NCI-H526 (cell line): ENCODE measurements around the gene CENPO.
A peak's percentile ranks its signal among the peaks of the same experiment; 100 is the strongest.
"Not testable (repeated sequence)": the region's sequence is repeated elsewhere in the genome, so short reads cannot be mapped to it uniquely, and the experiment has no call there.

Experiments
- DNase-seq, 2 experiments: peaks; one replicate each; lab custom pipeline; 2025; lab: John Stamatoyannopoulos, UW

Gene CENPO

GRCh38 chr2:24824966-24825882 lies 32.0 kb downstream of the CENPO start:
- DNase-seq: peak in 1 of 2 experiments; percentile 24

DNA sequence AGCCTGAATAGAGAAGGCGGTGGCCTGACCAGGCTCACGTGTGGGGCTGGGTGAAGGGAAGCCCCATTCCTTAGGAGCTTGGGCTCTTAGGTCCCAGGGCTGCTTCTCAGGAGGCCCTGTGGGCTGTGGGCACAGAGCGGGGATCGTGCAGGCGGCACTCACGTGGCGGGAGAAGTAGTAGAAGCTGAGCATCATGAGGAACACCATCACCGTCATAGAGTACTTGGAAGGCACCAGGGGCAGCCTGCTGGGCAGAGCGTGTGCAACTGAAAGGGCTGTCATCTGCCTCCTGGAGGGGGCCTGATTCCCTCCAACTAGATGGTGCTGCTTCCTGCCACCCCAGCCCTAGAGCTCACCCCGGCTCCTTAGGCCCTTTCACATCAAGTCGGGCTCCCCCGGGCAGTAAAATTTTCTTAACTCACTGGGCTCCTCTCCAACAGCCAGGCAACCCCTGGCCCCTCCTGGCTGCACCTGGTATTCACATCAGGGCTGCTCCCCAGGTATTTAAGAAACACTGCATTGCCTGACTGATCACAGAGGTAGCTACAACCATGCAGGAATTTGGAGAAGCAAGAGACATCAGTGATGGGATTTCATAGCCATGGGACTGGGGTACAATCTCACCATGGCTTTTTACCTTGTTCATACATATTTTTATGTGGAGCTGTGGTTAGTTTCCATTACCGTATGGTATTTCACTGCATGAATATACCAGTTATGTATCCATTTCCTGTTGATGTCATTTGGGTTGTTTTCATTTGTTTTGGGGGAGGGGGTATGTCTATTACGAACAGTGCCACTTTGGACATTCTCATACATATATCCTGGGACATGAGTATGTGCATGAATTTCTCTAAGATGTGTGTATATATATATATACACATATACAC lies 32.9 kb downstream of the CENPO start:
- peak in 1 of 2 experiments; percentile 11 for DNase-seq

DNA sequence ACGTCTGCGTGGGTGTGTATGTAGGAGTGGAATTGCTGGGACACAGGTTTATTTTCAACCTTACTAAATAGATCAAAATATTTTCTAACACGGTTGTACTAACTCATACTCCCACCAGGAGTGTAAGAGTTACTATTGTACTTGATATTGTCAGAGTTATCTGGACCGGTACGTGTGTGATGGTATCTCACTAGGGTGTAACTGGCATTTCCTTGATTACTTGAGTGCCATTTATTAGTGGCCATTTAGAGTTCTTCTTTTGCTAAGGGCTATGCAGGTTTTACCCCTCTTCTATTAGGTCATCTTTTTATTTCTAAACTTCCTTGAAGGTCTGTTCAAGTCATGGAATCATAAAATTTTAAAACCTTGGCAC lies 33.5 kb downstream of the CENPO start:
- DNase-seq: no peak

DNA sequence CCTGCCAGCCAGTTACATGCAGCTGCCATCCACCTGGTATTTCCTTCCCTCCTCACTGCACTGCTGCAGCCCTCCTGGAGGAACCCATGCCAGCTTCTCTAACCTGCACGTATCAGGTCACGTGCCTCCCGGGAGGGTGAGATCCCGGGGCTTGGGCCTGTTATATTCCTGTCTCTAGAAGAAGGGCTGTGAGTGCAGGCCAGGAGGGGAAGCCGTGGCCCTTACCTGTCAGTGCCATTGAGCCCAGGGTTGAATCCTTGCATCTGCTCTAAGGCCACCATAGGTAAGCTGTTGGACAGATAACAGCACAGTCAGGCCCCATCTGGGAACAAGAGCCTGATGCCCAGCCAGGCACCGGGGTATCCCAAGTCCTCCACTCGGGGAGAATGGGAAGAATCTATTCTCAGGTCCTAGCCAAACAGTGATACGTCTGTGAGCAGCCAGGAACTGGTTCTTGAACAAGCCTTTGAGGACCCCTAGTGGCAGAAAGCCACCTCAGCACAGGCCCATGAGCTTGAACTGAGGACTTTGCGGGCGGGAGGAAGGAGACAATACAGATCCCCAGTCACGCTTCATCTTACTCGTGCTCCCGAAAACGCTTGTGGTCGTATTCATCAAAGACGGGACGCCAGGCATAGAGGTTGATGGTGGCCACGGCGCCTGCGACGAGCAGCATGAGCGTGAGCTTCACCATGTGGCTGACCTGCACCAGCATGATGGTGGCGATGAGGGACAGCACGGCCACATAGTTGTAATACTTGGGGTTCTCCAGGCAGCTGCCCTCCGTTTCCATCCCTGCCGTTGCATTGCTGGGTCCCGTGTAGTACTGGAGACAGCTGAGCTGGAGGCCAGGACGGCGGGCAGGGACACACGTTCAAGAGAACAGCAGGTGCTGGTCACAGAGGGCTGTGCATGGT lies 34.4 kb downstream of the CENPO start:
- DNase-seq: peak; percentile 81 to 91

DNA sequence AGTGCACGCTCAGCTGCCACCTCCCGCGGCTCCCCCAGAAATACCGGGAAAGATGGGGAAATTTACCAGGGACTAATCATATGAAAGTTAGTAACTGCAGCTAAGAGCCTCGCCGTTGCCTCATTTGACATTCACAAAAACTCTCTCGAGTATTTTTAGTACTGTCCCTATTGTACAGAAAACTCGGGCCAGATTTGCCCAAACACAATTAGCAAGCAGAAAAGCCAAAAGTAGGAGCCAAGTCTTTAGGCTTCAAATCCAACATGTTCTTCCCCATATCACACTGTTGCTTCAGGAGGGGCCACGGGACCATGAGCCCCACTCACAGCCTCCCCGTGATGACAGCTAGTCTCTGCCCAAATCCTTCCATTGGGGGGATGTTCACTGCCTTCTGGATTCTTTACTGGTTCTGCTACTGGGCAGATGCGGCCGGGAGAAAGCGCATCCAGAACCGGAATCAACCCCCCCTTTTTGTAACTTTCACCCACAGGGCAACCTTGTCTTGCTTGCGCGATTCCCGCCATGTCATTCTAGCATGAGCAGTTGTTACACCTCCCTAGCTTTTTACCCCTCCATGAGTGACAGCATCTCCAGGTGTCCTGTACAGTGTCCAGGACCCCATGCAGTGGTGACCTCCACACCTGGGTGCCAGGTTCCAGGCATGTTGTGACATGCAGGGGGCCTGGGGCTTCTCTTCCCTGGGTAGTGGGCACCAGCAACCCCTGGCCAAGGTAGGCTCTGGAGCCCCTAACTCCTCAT lies 35.2 kb downstream of the CENPO start:
- DNase-seq: no peak

GRCh38 chr2:24830351-24830750 lies 37.1 kb downstream of the CENPO start:
- peak; percentile 15 to 28 for DNase-seq

GRCh38 chr2:24830786-24831185 lies 37.6 kb downstream of the CENPO start:
- no peak for DNase-seq

DNA sequence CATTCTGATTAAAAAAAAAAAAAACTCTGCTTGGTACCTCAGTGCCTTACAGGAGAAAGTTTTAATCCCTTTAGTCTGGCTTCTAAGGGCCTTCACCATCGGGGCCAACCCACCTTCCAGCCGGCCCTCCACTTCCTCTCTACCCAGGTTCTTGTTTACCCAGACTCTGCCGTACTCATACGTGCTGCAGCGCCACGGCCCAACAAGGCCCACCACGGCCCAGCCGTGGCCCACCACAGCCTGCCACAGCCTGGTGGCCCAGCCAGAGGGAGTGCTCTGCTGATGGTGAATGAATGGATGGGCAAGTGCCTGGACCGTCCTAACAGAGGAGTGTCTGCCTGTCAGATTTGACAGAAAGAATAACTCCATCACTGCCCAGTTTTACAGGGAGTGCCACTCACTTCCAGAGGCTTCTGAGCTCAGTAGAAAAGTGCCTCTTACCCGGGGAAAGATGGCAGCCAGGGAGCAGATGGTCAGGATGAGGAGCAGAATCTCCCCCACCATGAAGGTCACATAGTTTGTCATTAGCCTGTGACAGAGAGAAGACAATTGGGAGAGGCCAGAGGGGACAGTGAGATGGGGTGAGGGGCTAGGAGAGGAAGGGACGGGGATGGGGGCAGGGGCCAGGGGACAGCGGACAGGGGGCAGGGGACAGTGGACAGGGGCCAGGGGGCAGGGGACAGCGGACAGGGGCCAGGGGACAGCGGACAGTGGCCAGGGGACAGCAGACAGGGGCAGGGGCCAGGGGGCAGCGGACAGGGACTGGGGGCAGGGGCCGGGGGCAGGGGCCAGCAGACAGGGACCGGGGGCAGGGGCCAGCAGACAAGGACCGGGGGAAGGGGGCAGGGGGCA lies 38.2 kb downstream of the CENPO start:
- DNase-seq: no peak

GRCh38 chr2:24832073-24832461 lies 38.8 kb downstream of the CENPO start:
- no peak for DNase-seq

- no peak for DNase-seq
These were observed 39.3 kb downstream of the CENPO start for GRCh38 chr2:24832521-24832920.

- DNase-seq: no peak
These were observed 39.9 kb downstream of the CENPO start for GRCh38 chr2:24832931-24833701.

DNA sequence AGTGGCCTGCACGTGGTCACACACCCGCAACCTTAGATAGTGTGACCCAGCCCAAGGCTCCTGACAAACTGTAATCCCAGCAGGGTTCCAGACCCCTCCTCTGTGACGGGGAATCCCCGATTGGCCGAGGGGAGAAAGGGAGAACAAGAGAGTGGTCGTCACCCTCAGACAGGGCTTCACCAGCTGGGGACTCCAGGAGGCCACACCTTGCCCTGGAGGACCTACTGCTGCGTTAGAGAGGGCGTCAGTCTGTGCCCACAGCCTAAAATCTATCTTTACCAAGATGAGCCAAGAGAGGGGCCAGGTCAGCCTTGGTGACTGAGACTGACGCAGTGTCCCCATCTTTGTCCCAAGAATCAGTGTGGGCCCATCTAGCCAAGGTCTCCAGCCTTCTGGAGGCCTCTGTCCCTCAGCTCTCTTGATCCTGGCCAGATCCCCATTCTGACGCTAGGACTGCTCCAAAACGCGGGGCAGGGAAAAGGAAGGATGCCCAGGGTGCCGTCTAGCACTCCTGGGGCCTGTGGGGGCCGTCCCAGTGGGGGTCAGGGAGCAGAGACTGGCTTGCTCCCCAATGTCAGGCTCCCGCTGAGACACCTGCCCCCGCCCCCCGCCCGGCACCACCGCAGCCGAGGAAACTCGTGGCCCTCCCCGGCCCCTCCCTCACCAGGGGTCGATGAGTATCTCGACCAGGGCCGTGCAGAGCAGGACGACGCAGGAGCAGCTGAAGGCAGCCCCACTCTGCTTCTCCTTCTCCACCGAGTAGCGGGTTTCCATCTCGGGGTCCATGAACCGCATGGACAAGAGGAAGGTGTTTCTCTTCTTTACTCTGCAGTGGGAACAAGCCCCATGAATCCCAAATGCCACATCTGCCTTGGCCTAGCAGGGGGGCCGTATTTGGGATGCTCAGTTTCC lies 40.9 kb downstream of the CENPO start:
- no peak for DNase-seq

- no peak for DNase-seq
These were observed 41.6 kb downstream of the CENPO start for GRCh38 chr2:24834733-24835395.

GRCh38 chr2:24835411-24835810 lies 42.2 kb downstream of the CENPO start:
- DNase-seq: not testable (repeated sequence)

DNA sequence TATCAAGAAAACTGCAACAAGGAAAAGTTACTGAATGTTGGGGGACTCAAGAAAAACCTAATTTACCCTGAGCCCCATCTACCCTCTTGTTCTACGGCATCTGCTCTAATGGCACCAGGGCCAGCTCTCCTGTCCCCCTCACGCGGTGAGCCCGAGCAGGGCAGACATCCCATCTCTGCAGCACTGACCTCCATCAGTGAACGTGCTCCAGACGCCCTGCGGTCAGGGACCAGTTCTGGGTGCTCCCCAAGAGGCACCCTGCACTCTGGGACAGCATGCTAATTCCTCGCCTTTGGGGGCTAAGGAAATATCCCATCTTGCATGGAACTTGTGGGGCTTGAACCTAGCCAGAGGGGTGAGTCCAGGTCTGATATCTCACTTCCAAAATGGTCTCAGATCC lies 43.0 kb downstream of the CENPO start:
- DNase-seq: no peak

DNA sequence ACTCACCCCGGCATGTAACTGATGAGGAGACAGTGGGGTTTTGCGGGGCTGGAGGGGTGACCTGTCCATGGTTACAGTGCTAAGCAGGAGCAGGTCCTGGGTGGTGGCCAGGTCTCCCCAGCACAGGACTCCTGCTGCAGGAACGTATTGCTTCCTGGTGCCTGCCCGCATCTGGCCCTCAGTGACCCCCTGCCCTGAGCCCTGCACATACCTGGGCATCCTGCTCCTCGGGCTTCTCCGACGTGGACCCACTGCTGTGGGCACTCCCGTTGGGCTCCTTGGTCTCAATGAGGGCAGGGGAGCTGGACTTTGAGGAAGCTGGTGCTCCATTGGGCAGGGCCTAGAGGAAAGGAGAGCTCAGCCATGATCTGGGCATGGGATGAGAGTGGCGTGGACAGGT lies 43.5 kb downstream of the CENPO start:
- no peak for DNase-seq

GRCh38 chr2:24837996-24838513 lies 44.8 kb downstream of the CENPO start:
- DNase-seq: no peak
